HG03520 (cell line): ENCODE measurements around the gene VSX2.
"Not testable (repeated sequence)": the region's sequence is repeated elsewhere in the genome, so short reads cannot be mapped to it uniquely, and the experiment has no call there.

Source experiments
- ATAC-seq: cut with Tn5 transposase; IDR thresholded peaks from one replicate; pipeline ENCODE4 v1.9.1; 2021; ENCODE audit warnings: mild to moderate bottlenecking, moderate library complexity; ENCODE audit not compliant: unreplicated experiment

Gene VSX2

DNA sequence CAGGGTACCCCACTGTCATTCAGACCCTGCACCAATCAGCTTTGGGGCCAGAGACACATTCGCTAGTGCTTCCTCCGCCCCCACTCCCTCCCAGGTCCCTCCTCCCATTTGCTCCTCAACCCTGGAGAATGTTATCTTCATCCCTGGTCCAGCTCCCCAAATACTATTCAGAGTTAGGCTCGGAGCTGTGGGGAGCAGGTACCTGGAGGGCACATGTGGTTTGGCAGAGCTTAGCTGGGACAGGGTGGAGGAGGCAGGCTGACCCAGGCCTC lies 19.5 kb downstream of the VSX2 start:
- ATAC-seq, result no peak

DNA sequence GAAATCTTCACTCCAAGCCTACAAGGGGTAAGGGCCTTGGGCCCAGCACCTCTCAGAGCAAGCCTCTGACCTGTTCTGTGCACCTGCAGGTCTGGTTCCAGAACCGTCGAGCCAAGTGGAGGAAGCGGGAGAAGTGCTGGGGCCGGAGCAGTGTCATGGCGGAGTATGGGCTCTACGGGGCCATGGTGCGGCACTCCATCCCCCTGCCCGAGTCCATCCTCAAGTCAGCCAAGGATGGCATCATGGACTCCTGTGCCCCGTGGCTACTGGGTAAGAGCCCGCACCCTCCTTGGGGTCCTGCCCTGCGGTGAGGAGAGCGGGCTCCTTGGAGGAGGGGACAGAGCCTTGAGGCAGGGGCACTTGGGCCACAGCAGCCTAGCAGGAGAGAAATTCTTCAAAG lies 20.3 kb downstream of the VSX2 start:
- no peak for ATAC-seq

DNA sequence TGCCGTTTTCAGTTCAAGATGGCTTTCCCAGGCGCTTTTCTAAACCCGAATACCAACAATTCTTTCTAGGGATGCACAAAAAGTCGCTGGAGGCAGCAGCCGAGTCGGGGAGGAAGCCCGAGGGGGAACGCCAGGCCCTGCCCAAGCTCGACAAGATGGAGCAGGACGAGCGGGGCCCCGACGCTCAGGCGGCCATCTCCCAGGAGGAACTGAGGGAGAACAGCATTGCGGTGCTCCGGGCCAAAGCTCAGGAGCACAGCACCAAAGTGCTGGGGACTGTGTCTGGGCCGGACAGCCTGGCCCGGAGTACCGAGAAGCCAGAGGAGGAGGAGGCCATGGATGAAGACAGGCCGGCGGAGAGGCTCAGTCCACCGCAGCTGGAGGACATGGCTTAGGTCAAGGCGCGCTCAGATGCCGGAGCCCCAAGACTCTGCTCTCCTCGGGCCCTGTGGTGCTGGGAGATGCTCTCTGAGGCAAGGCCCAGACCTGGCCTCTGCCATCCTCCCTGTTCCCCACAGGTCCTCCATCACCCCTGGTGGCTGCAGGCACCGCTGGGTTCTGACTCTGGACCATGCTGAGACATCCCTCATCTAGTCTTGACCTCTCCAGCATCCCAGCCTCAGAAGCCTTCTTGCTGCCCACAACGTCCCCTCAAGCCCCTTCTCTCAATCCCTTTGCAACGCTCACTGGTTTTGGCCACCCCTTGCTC lies 21.4 kb downstream of the VSX2 start:
- no peak for ATAC-seq

DNA sequence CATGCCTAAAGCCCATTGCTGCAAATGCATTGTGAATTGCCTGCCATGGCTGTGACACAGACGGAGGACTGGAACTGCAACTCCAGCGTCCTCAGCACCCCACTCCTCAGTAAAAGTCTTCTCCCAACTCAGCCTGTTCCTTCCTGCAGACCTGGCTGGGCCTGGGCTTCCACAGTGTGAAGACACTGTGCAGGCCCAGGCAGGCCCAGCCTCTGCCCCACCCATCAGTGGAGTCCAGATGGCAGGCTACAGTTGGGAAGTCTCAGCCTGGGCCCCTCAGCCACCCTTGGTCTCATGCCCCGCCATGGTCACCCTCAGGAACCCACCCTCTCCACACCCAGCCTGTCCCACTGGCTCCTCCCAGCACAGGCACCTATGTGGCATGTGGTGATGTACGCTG lies 22.0 kb downstream of the VSX2 start:
- no peak for ATAC-seq

DNA sequence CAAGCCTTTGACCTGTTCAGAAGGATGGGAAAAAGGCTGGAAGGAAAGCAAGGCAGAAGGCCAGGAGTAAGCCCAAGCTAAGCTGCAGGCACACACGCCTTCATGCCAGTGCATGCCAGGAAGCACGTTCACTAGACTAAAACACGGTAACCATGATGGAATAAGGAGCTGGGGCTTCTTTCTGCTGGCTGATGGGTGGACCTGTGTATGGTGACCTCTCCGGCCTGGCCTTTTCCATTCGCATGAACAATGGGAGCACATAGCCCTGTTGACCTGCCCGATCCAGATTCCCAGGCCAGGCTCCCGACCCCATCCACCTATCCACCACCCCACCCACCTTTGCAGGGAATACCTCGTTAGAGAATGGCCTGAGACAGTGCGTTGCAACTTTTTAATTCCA lies 22.8 kb downstream of the VSX2 start:
- ATAC-seq, result no peak

DNA sequence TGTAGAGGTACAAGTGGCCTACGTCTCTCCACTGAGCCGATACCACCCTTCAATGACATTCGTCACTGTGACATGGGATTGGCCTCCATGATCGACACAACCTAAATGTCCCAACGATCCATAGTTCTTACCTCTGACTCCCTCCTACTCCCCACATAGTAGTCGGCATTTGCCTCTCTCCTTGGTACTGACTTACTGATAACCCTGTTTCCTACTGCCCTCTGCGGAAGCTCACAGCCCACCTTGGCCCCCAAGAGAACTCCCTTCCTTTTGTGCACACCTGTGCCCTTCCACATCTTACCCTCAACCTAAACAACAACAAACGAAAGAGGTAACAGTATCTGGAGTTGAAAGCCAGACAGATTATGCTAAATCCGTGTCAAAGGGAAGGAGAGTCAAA lies 23.9 kb downstream of the VSX2 start:
- no peak for ATAC-seq

DNA sequence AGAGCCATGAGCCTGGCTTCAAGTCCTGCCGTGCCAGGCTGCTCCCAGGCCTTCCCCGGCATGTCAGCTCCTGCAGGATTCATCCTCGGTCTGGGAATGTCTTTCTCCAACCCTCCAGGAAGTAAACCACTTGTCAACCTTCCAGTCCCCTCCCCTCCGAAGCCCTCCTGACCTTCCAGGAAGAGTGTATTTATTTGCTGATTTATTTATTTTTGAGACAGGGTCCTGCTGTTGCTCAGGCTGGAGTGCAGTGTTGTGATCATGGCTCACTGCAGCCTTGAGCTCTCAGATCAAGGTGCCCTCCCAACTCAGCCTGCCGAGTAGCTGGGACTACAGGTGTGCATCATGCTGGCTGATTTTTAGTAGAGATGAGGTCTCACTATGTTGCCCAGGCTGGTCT lies 24.7 kb downstream of the VSX2 start:
- no peak for ATAC-seq

DNA sequence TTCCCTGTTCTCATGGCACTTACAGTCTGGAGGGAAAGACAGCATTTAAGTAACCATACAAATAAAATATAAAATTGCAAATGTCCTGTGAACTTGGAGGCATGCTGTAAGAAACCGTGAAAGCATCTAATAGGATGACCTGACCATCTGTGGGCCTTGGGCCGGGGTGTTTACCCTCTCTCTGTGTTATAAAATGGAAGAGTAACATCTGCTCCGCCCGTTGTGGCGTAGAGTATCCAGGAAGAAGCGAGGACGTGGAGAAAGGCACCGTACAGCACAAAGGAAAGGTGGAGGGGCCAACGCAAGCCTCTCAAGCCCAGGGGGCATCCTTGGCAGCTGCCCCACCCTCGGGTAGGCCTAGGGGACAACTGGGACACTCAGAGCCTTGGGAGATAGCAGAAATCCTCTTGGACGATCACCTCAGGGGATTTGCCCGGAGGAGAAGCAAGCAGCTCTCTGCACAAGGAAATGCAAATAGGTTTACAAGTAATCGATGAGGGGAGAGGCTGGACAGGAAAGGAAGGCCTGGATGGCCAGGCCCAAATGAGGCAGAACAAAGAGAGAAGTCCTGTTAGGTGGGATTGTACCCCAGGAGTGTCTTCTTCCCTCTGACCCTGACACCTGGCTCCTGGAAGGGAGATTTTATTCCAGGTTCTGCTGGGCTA lies 26.2 kb downstream of the VSX2 start:
- no peak for ATAC-seq

DNA sequence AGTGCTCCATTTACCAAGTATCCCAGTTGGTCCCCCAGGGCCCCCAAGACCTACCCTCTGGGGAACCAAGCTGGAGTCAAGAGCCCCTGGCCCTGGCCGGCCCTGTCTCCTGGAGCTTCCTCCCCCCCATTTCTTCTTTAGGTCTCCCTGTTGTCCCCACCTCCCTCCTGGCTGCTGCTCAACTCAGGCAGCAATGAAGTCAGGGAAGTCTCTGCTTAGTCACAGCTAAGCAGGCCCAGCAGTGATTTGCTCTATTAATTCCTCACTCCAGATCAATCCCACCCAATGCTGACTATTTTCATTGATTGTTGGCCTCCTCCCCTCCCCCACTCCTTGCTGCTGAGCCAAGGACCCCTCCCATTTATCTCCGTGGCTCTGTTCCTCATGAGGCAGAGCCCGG lies 28.3 kb downstream of the VSX2 start:
- no peak for ATAC-seq

DNA sequence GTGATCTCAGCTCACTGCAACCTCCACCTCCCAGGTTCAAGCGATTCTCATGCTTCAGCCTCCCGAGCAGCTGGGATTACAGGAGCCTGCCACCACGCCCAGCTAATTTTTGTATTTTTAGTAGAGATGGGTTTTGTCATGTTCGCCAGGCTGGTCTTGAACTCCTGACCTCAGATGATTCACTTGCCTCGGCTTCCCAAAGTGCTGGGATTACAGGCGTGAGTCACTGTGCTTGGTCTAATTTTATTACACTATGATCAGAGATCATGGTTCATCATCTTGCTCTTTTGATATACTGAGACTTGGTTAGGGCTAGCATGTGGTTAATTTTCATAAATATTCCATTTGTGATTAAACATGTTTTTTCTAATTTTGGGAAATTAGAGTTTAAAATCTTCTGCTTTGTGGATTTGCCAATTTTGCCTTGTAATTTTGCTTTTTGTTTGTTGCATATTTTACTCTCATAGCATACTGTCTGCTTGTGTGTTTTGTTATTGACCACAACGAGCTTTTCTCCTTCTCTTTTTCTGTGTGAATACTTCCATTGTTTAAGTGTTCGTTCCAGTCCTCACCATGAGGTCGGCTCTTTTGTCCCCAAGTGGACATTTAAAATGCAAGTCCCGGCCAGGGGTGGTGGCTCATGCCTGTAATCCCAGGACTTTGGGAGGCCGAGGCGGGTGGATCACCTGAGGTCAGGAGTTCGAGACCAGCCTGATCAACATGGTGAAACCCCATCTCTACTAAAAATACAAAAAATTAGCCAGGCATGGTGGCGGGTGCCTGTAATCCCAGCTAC lies 31.3 kb downstream of the VSX2 start:
- not testable (repeated sequence) for ATAC-seq

DNA sequence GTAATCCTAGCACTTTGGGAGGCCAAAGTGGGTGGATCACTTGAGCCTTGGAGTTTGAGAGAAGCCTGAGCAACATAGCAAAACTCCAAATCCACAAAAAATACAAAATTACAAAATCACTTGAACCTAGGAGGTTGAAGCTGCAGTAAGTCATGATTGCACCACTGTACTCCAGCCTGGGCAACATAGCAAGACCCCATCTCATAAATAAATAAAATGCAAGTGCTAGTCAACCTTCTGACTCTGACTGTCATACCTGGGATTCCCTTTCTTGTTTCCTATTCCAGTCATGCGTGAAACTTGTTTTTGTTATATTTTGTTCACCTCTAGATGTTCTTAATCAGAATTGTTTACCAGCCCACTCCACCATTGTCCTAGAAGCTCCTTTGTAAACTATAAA lies 32.1 kb downstream of the VSX2 start:
- no peak for ATAC-seq

DNA sequence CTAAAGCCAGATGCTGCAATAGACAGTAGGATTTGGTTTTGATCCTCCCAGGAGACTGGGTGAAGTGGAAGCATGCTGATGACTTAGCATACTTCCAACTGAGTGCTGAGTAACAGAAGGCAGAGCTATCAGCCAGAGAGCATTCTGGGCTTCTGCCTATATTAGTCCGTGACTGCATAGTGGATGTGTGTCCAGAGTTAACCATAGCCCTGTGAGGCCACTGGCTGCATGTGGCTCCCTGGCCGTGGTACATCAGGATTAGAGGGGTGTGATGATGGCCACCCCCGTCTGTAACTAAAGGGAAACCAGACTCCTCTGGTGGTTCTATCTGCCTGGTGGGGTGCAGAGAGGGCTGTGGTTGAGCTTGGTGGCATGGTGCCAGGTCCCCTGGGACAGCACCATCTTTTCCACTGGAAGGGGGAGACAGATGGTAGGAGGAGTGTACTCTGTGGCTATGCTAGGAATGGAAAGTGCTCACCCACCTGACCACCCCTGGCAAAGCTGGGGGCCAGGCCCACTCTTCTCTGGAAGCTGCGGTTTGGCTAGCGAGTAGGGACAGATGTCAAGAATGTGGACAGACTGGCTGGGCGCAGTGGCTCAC lies 36.1 kb downstream of the VSX2 start:
- no peak for ATAC-seq

DNA sequence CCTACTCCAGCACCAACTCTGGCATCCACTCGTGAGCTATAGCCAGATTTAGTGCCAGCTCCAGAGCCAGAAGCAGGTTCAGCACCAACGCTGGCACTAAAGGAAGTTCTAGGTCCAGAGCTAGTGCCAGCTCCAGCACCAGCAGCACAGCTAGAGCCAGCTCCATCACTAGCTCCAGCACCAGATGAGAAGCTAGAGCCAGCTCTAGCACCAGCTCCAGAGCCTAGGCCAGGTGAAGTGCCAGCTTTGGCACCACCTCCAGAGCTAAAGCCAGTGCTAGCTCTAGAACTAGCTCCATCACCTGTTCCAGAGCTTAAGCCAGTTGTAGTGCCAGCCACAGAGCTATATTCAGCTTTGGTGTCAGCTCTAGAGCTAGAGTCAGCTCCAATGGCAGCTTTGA lies 38.8 kb downstream of the VSX2 start:
- no peak for ATAC-seq

DNA sequence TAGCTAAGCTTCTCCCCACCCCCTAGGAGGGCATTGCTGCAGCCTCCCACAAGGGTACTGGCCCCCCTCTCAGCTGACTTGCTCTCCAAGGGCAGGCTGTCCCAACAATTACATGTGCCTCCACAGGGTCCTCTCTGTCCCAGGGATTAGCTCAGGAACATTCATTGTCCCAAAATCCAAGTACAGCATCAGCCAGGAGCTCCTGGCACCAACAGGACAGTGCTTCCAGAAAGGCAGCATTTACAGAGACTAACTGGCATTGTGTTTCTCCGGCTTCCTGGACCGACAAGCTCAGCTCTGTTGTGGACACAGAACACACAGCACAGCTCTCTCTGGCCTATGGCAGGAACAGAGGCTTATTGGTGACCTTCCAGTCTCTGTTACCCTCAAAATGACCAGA lies 41.8 kb downstream of the VSX2 start:
- ATAC-seq, result no peak

DNA sequence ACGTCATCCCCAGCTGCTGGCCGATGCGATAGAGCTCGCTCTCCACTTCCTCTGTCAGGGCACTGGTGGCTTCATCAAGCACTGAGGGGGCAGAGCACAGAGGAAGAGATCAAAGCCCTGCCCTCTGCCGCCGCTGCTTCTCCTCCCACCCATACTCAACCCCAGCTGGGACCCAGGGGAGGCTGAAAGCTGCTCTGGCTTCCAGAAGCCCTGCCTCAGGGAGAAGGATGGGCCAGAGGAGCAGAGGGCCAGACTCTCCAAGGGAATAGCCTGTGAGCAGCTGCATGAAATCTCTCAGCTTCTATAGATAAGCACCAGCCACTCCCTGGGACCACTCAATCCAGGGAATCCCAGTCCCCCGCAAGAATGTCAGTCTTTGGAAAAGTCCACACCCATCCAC lies 47.5 kb downstream of the VSX2 start:
- ATAC-seq, result no peak

DNA sequence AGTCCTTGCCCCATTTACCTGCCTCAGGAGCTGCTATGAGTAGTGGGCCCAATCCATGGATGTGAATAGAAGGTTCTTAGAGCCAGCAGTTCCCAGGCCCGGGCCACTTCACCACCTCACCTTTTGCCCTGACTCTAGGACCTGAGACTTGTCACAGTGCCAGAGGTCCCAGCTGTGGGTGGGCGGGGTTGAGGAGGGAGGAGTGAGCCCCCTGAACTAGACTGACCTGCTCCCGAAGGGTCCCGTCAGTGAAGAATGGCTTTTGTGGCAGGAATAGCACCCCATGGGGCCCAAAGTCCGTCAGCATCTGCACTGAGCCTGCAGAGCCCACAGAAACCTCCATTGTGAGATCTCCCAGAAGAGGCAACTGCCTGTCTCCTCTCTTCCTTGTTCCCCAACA lies 50.6 kb downstream of the VSX2 start:
- ATAC-seq, result no peak

DNA sequence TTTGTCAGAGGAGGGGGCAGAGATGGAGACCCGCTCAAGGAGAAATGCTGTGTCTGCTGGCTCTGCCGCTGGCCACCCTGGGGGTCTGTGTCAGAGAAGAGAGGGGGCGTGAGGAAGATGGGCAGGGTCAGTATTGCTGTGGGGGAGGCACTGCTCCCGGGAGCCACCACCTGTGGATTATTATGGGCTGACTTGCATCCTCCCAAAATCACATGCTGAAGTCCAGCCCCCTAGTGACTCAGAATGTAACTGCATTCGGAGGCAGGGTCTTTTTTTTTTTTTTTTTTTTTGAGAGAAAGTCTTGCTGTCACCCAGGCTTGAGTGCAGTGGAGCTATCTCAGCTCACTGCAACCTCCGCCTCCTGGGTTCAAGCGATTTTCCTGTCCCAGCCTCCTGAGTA lies 51.2 kb downstream of the VSX2 start:
- no peak for ATAC-seq

DNA sequence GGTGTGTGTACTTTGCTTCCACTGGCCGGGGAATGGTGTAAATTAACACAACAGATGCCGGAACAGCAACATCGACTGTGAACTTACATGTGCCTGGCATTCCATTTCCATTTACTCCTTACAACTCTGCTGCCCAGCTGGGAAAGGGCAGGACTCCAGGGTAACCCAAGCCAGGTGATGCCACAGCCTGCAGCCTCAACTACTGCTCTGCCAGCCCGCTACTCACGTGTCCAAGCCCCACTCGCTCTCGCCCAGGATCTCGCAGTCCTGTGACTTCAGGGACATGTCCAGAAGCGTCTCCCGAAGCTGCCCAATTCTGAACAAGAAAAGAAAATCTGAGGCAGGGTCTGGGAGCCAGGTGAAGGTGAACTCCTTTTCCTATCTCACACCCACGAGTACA lies 52.8 kb downstream of the VSX2 start:
- ATAC-seq, result no peak

DNA sequence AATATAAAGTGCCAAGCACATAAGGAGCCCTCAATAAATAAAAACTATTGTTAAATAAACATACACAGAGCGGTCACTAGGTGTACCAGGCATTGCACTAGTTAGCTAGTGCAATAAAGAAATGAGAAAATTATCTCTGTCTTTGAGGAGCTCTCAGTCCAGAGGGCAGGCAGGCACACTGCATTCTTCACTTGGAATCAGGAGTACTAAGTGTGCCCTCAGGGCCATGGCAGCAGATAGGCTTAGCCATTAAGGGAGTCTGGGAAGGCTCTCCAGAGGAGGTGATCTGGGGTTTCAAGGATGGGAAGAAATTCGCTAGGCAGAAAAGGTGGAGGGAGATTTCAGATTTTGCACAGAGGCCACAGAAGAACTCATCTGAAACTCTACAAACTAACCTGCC lies 54.4 kb downstream of the VSX2 start:
- no peak for ATAC-seq

DNA sequence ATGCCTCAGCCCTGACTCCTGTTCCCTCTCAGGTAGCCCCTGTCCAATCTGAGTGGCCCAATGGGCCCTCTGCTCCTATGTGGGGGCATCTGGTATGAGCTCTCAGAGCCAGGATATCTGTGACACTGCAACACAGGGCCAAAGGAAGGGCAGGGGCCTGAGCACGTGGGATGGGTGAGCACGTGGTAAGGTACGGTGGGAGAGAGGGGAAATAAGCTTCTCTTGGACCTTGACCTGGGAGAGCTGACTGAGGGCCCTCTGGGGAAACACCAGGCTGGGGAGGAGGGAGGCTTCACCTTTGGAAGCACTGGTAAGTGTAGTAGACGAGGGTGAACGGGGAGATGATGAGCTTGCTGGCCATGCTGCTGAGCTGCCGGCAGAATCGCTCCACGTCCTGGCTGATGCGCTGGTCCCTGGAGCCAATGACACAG lies 56.8 kb downstream of the VSX2 start:
- no peak for ATAC-seq

DNA sequence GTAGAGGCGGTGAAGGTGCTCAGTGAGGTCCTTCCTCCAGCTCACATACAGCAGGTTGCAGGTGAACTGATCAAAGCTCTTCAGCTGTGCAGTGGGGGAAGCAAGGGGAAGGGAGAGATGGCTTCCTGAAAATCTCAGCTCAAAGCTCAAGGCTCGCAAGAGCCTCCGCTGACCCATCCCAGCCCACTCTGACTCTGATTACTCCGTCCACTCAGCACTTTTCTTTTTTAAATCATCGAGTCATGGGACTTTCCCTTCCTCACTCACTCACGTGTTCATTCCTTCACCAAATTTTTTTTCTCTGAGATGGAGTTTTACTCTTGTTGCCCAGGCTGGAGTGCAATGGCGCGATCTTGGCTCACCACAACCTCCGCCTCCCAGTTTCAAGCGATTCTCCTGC lies 58.7 kb downstream of the VSX2 start:
- no peak for ATAC-seq

DNA sequence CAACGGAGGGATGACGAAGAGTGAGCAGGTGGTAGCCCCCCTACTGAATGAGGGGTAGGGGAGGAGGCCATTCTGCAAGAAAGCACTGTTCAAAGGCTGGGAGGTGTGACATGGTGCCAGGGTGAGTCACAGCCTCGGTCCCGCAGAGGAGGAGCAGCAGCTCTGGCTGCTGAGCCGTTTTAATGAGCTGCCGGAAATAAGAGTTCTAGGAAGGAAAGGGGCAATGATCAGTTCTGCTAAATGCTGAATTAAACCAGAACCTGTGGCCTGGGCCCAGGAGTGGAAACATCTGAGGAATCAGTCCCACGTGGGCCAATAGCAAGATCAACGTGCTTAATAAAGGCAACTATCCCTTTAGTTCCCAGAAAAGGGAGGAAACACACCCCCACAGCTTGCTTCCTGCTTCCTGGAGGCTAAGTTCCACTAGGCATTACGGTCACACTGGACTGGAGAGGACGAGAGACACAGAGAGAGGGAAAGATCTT lies 59.9 kb downstream of the VSX2 start:
- no peak for ATAC-seq
